Measurements from ENCODE around the gene TFCP2.

DNA sequence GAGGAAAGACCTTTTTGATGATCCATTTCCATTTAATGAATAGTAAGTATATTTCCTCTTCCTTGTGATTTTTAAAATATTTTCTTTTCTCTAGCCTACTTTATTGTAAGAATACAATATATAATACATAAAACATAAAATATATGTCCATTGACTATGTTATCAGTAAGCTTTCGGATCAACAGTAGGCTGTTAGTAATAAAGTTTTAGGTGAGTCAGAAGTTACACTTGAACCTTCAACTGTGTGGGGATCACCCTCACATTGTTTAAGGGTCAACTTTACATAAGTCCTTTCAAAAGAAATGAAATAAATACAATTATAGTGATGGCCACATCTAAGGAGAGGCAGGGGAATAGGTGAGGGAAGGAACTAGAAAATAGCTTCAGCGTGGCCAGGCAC lies 5.0 kb upstream of the TFCP2 start:
- TF ChIP-seq POLR2A (IDR thresholded peaks at IDR 0.05), result no peak
- no peak for TF ChIP-seq CTCF (IDR thresholded peaks at IDR 0.05)
